ENCODE results near the gene VEGFD. TPM values are rescaled to one million over a fixed set of nuclear protein-coding genes. Genes with fewer than 3 reads are reported as not detected.

The VEGFD gene
- 0.07 TPM in 1 of 2 replicates, not detected in the other for total RNA-seq

GRCh38 chrX:15384304-15384703 is at the start of gene VEGFD:
Gene VEGFD, minus strand, starts transcription at chrX:15384413. Its CDS starts 467 bp downstream, at chrX:15383946.

GRCh38 chrX:15335135-15336022 is 48.8 kb downstream of the VEGFD start, which contains the start of gene PIGA:
Gene PIGA, minus strand, starts transcription at chrX:15335523. Its CDS starts 3,593 bp downstream, at chrX:15331930.

GRCh38 chrX:15315509-15315908 is 68.7 kb downstream of the VEGFD start, which contains the start of gene ASB11:
Gene ASB11, minus strand, starts transcription at chrX:15315640. Its CDS starts 35 bp downstream, at chrX:15315605.

Other genes with a start within 250 kb of the VEGFD start
- gene ASB9, start 114.3 kb downstream of the VEGFD start, total RNA-seq, result 1.3 and 2.6 TPM in 2 replicates
- not detected in 2 replicates for gene ASB11, start 68.8 kb downstream of the VEGFD start, total RNA-seq
- 10.7 and 12.4 TPM in 2 replicates for gene PIGA, start 48.9 kb downstream of the VEGFD start, total RNA-seq
- gene PIR, start 108.9 kb upstream of the VEGFD start, total RNA-seq, result 32.9 and 53.9 TPM in 2 replicates
- gene BMX, start 116.4 kb upstream of the VEGFD start, total RNA-seq, result 0.07 TPM in 1 of 2 replicates, not detected in the other
- gene ACE2, start 216.5 kb upstream of the VEGFD start, total RNA-seq, result 1.6 and 1.9 TPM in 2 replicates

All from airway epithelial cell (primary cell).